NCI-H2081 (cell line): ENCODE results near the gene CELSR3.

Experiments
- DNase-seq, 2 experiments: peaks; one replicate each; lab custom pipeline; 2025; lab: John Stamatoyannopoulos, UW

The CELSR3 gene

DNA sequence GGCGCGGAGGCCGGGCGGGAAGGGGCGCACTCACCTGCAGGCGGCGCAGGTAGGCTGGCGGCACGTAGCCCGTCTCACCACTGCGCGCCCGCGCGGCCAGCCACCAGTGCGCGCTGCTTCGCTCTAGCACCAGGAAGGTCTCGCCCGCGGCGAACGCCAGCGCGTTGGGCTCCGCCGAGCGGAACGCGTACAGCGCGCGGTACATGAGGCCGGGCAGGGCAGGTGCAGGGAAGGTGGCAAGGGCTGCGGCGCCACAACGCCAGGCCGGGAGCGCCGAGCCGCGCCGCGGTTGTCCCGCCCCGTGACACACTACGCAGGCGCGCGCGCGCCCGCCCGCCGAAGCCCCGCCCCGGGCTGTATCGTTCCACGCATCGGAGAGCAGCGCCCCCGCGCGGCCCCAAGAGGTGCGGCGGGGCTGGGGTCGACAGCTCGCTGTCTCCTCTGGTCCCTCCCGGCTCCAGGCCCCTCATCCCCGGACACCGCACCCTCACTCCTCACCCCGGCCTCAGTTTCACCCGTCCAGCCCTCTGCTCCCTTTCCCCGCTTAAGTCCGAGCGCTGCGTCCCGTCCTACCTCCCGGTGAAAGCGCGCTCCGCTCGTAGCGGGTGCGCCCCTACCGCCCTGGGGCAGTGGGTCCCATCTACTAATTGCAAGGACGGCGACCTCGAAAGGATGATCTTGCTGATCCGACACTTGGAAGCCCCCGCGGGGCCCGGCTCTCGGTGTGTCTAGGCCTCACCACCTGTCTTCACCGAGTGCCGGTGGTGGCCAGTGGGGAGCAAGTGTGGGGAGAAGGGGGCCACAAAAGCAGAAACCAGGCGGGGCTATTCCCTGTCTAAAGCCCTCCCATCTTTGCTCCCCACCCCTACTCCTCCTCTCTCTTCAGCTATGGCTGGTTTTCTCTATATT, 23.2 kb upstream of the CELSR3 start, which contains the start of gene NCKIPSD:
Gene NCKIPSD, minus strand, starts transcription at position 313 of the 909 bp plus-strand sequence. Its CDS starts 108 bp downstream, at position 205.
- DNase-seq = peak; percentile 68 to 81

DNA sequence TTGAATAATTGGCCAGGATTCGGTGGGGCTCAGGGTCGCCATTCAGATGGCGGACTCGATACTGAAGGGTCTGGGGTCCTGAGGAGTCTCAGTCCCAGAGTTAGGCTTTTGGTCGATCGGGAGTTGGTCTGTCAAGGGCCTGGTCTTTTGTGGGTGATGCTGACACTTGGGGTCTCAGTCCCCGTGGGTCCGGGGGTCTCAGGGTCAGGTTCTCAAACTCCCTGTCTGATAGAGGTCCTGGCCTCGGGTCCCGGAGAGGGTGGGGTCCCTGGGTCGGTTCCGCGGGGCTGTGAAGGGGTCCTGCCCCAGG, 22.6 kb upstream of the CELSR3 start:
- no peak for DNase-seq

DNA sequence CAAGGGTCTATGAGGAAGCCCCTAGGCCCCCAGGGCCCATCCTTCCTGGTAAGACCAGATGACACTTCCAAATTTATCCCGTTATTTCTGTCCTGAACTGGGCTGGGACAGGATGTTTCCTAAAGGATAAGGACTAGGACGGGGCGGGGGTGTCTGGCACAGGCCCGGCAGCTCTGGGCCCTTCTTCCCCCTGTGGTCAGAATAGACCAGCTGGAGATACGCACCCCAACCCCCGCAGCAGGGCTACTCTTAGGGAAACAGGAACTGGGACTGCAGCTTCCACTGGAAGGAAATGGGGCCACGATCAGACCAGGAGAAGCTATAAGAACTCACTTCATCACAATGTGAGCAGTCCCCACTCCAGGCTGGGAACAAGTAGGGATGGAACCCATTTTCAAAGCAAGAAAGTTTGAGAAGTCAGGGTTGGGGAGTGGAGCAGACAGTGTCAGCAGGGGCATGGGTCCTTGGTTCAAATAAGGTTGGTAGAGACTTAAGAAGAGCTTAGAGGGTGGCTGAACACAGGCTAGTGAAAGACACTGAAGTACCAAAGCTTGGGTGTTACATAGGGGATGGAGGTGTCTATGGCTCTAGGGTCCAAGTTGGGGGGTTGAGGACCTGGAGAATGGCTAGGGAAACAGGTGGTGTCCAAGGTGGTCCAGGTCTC, 21.9 kb upstream of the CELSR3 start:
- no peak for DNase-seq

DNA sequence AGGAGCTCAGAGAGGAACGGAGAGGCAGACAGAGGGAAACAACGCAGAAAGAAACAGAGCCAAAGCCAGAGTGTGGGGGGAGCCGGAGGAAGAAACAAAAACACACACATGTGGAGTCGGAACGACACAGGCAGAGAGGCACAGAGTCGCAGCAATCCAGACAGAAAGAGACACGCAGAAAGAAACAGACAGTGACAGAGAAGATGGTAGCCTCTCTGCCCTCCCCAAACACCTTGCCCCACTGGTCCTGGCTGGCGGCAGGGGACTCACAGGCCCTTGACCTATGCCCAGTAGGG, 21.3 kb upstream of the CELSR3 start:
- no peak for DNase-seq

DNA sequence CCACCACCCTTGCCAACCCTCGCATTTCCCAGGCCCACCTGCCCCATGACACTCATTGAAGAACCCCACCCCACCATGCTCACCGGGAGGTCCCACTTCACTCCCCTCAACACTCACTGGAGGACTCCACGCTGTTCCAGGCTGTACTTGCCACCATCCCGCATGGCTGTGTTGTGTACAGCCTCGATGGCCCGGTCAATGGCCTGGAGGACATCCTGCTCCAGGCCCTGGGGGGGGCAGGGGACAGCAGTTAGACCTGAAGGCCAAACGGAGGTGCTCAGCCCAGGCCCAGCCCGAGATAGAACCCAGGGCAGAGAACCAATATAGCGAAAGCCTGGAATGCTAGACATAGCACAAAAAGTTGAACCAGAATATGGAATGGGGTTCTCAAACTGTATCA, 20.1 kb upstream of the CELSR3 start:
- DNase-seq = no peak

DNA sequence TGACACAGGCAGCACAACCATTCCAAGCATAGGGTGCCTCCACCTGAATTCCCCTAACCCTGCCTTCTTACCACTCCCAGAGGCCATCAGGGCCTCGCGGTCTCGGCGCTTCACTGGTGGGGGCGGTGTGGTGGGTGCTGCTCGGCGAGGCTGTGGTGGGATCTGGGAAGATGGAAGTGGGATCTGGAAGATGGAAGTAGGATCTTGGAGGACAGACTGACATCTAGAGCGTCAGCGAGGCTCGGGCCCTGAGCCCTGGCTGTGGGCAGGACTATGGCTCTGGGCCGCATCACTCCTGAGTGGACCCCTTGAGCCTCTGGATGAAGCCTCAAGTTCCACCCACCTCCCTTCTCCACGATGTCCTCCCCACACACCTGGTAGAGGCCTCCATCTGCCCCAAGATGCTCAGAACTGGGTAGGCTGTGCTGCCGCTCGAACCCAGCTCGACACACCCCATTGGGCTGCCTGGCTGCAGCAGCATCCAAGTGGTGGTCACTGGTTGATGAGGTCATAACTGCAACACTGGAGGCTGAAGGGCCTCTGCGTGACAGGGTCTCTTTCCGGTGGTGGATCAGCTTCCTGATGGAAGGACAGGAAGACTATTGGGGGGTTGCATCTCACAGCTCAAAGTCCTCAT, 19.4 kb upstream of the CELSR3 start:
- no peak for DNase-seq

DNA sequence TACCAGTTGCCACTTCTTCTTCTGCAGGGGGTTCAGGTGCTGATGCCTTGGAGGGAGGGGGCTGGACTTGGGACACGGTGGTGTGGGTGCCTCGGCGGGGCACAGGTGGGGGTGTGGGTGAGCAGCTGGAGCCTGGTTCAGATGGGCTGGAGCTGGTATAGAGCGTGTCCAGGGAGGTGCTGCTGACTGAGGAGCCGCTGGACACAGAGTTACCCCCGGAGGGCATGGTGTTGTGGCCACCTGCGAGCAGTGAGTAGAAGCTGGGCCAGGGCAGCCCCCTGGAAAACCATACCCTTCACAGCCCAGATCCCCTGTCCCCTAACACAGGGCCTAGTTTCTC, 18.8 kb upstream of the CELSR3 start:
- DNase-seq = no peak

DNA sequence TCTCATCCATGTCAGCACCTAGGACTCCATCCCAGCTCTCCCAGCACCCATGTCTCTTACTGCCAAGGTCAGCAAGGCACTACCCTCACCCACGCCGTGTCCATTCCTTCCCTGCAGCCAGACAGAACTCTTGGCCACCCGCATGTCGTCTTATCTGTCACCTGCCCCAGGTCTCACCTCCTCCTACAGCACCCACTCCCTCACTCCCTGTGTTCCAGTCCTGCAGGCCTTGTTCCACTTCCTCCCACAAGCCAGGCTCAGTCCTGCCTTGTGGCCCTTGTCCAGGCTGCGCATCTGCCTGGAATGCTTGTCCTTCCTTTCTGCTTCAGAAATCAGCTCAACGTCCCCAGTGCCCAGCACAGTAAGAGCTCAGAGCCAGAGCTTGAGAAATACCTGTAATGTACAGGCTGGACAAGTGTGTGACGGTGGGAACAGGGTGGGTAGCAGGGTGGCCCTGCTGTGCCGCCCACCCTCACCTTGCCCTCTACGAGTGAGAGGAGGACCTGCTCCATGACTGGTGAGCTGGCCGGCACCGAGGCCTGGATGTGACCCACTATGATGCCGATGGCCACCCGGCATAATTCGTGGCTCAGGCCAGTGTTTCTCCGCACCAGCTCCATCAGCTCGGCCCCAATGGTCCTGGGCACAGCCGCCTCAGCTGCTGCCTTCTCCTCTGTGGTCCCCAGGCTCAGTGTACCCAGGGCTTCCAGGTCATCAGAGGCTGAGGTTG, 18.3 kb upstream of the CELSR3 start:
- DNase-seq = no peak

DNA sequence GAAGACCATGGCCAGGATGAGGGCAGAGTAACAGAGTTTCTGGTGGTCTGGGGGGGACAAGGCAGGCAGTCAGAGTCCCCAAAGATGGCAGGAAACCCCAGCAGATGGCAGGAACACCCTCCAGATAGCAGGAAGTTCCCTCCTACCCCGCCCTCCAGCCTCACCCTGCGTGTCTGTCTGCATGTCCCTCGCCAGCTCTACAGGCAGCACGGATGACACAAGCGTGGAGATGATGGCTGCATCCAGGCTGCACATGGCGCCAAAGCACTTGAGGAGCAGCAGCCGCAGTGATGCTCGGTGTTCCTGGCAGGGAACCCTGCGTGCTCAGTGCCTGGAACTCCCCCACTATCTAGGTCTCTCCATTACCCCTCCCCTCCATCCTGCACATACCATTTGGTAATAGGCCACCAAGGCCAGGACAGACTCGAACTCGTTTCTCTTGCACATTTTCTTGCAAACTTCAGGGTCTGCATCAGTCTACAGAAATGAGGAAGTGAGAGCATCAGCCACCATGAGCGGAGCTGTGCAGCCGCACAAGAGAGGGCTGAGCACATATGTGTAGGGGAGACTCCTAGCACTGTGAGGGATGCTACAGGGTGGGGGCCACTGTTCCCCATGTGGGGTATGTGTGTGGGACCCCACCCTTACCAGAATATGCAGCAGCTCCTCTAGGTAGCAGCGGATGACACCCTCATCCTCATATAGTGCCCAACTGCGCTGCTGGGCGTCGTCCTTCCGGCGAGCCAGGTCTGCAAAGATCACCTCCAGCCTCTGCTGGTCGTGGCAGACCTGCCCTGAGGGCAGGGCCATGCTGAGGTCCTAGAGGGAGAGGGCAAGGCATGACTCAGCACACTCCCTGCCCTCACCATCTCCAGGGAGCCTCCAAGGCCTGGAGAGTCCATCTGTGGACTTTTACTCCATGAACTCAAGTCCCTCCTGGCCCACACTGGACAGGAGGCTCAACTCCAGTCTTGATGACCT, 17.0 kb upstream of the CELSR3 start:
- no peak for DNase-seq

DNA sequence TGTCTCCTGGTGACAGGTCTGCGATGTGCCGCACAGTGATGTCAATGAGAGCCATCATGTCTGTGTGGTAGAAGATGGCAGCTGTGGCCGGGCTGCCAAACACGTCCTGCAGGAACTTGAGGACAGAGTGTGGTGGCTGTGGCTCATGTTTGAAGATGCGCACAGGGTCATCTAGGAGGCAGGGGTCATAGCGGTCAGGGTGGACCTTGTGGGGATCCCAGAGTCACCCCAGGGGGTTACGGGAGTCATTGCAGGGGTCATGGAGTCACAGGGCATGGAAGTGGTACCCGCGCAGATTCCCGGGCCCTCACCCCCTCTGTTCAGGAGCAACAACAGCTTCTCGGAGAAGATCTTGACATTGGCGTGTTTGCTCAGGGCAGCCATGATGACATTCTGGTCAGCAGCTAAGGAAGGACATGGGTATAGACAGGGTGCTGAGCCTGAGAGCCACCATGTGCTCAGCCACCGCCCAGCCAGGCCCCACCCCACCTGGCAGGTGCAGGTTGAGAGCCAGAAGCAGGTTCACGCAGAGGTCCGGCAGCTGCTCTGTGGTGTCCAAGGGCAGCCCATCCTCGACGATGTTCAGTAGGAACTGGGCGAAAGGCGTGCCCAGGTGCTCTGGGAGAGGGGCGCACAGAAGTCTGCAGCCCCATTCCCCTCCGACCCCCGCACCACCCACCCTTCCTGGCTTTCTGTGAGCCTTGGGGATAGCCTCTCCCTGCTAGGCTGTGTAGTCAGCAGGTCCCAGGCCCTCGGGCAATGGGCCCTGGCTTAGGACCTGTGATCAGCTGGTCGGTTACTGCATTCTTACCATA, 16.1 kb upstream of the CELSR3 start:
- no peak for DNase-seq

DNA sequence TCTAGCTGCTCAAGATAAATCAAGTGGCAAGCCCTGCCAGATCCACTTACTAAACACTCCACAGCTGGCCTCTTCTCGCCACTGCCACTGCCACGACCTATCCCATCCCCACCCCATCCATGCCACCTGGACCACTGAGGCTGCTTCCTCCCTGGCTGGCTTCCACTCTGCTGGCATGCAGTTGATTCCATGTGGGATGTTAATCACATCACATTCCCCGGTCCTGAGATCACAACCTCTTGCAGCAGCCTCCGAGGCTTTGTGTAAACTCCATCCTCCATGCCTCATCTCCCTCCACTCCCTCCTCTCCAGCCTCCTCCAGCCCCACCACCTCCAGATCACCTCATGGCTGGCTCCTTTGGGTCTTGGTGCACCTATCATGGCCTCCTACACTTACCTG, 15.4 kb upstream of the CELSR3 start:
- DNase-seq = no peak

DNA sequence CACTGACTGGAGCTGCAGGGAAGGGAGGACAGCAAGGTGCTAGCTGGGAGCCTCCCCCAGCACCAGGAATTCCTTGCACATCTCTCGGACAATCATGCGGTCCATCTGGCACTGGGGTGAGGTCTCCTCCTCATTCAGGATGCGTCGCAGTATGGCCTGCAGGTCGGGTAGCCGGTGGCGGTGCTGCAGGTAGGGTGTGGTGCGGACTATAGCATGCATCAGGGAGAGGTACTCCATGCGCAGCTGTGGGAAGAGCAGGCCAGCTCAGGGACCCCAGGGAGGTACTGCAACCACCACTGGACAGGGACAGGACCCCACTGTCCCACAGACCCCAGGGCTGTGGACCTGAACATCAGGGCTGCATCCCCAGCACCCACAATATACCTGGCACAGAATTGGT, 11.8 kb upstream of the CELSR3 start:
- DNase-seq = no peak

DNA sequence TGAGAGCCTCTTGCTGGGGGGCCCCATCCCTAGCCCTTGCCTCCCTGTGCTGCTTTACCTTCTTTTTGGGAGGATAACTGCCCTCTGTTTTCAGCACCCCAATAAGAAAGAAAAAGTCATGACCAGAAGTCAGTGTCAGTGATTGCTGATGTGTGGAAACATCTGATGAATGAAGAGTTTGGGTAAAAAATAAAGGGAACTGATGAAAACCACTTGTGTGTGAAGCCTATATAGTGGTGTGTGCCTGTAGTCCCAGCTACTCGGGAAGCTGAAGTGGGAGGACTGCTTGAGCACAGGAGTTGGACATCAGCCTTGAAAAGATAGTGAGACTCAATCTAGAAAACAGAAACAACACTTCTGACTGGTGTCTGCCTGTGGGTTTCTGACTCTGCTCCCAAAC, 9.8 kb upstream of the CELSR3 start:
- no peak for DNase-seq

DNA sequence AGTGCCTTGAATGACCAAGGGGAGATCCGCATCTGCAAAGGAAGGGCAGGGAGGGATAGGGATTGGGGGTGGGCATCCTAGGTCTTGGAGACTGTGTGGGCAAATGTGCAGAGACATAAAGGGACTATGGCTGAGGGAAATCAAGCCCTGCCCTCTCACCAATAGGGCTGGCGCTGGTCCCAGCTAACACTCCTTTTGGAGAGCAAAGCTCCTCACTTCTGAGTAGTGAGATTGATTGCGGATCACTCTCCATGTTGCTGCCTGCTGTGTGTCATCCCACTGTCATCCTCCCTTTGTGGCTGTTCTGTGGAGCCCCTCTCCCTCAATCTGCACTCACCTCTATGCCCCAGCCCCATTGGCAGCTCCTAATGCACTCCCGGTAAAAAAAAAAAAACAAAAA, 2.2 kb upstream of the CELSR3 start:
- DNase-seq = no peak

DNA sequence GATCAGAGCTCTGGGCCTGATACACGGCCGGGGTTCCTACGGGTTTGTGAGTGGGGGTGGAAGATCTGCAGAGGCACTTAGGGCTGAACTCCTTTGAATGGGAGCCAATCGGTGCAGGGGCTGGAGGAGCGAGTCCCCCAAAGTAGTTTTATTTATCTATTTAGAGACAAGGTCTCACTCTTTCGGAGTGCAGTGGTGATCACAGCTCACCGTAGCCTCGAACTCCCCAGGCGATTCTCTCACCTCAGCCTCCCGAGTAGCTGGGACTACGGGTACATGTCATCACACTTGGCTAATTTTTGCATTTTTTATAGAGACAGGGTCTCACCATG, 1.6 kb upstream of the CELSR3 start:
- no peak for DNase-seq

DNA sequence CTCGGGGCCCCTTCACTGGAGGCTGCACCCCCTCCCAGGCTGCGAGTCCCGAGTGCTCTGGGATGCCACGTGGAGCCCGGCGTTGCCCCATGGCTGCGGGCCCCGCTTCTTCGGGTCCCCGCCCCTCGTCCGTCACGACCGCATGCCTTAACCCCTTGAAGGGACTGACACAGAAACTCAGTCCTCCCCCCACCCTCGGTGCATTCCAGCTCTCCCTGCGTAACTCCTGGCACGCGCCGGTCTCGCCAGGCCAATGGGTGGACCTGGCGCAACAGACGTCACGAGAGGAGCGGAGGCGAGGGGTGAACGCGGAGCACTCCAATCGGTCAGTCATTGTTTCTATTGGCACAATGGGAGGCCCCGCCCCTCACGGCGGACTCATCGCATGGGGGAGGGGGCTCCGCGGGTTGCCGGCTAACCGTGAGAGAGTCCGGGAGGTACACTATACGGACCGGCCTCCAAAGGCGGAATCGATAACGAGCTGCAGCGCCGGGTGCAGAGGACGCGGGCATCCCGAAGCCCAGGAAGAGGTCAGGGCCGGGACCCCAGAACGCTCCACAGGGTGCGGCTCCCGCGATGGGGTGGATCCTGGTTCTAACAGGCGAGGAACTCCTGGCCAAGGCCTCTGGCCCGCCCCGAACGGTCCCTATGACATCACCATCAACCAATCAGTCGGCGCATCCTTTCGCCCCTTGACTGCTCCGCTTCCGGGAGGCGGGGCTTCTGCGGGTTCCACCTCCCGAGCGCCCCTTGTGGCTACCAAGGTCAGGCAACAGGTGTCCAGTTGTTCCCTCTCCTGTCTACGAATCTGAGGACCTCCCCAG, 1.0 kb upstream of the CELSR3 start:
- peak; percentile 93 to 95 for DNase-seq

DNA sequence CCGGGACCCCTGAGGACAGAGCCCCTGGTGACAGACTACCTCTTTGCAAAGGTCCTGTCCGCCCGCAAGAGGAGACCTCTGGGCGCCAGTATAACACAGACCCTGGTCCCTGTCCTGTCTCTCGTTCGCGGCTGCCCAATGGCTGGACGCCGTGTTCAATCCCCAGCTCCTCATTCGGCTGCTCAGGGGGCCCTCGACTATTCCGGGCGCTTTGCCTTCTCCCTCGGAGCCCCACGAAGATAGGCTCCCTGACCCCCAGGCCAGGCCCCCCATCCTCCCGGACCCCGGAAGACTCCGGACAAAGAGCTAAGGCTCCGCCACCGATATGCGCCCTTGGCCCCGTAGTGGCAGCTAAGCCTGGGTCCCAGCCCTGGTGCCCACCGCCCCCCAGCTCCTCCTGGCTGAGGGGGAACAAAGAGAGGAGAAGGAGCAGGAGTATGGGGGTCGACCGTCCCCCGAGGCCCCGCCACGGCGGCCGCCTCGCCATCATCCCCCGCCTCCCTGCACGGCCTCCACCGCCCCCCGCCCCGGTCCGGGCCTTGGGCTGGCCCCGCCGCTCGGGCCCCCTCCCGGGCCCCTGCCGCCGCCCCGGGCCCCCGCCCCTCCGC, 437 bp downstream of the CELSR3 start:
- DNase-seq = no peak

DNA sequence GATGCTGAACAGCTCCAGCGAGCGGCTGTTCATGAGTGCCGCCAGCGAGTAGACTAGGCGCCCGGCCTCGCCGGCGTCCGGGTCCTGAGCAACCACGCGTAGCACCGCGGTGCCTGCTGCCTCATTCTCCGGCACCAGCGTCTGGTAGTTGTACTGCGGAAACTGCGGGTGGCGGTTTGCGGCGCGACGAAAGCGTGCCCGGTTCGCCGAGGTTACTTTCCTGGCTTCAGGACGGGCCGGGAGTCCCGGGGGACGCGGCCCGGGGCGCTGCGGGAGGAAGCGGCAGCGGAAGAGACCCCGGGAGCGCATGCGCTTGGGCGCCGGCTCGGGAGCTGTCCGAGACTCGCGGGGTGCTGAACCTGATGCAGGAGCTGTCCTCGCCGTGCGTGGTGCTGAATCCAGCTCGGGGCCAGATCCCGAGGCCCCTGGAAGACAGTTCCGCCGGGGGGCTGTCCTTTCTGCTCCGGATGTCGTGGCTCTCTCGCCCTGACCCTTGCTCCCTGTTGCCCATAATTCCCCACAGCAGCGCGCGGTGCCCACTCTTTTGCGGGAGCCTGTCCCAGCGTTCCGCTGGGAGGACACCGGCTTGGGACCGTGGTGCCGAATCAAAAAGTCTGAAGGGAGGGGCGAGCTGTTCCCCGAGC, 1.1 kb downstream of the CELSR3 start:
- no peak for DNase-seq

DNA sequence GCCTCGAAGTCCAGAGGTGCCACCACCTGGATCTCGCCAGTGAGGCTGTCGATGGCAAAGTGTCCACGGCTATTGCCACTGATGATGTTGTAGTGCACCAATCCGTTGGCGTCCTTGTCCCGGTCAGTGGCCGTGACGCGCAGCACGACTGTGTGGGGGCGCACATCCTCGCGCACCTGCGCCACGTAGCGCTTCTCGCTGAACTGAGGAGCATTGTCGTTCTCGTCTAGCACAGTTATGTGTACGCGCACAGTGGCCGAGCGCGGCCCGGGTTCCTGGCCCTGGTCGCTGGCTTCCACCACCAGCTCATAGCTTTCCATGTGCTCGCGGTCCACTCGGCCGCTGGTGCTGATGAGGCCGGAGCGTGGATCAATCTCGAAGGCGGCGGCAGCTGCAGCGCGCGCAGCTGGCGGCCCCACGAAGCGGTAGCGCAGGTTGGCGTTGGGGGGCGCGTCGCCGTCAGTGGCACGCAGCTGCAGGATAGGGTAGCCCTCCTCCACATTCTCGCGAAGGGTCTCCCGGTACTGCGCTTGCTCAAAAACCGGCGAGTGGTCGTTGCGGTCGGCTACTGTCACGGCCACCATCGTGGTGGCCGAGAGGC, 1.8 kb downstream of the CELSR3 start:
- no peak for DNase-seq
